MM.1S (cell line): Measurements from ENCODE around the gene SEMA6A.

Experiments used
- EZH2 ChIP-seq: fragments of 300-600 bp; sonication (generic); optimal IDR thresholded peaks from 2 replicates; pipeline ENCODE3; 2017; ENCODE audit warnings: low read depth, mild to moderate bottlenecking, antibody characterized with exemption, low read length, mixed read lengths
- EZH2phosphoT487 ChIP-seq: fragments of 300-600 bp; sonication (generic); IDR thresholded peaks from 2 replicates; pipeline ENCODE4 v1.6.1; 2018; ENCODE audit warnings: antibody characterized with exemption, low read length
- TF ChIP-seq, protein P1 (sequence below): fragments of 300-600 bp; sonication (generic); IDR thresholded peaks from 2 replicates; pipeline ENCODE4 v1.5.1; 2016; ENCODE audit warnings: antibody characterized with exemption, low read length, mixed read lengths

DNA sequence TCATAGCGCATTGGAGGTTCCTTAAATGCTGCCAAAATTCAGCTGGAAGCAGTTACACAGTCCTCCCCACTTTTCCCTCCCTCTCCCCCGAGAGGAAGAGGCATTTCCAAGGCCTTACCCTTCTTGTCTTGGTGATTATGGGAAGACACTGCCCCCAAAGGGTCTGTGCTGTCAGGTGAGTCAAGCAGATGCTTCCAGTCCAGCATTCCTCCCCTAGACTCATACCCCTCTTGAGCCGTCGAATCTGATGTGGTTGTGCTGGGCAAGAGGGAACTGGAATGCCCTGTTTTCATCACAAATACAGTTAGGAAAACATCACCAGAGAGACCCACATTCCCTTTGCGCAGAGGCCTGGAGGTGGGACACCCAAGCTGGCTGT is 107.2 kb downstream of the SEMA6A start:
- TF ChIP-seq, protein P1, sequence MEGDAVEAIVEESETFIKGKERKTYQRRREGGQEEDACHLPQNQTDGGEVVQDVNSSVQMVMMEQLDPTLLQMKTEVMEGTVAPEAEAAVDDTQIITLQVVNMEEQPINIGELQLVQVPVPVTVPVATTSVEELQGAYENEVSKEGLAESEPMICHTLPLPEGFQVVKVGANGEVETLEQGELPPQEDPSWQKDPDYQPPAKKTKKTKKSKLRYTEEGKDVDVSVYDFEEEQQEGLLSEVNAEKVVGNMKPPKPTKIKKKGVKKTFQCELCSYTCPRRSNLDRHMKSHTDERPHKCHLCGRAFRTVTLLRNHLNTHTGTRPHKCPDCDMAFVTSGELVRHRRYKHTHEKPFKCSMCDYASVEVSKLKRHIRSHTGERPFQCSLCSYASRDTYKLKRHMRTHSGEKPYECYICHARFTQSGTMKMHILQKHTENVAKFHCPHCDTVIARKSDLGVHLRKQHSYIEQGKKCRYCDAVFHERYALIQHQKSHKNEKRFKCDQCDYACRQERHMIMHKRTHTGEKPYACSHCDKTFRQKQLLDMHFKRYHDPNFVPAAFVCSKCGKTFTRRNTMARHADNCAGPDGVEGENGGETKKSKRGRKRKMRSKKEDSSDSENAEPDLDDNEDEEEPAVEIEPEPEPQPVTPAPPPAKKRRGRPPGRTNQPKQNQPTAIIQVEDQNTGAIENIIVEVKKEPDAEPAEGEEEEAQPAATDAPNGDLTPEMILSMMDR, result no peak
- no peak for TF ChIP-seq EZH2
- TF ChIP-seq EZH2phosphoT487, result no peak
